GM19193 (cell line): ENCODE data around the gene NPY5R.

Experiments used
- POLR2A ChIP-seq: IDR thresholded peaks from 4 replicates; pipeline ENCODE4 v1.6.1; 2011; ENCODE audit not compliant: insufficient read depth, insufficient read length; ENCODE audit errors: extremely low read depth

Gene NPY5R

DNA sequence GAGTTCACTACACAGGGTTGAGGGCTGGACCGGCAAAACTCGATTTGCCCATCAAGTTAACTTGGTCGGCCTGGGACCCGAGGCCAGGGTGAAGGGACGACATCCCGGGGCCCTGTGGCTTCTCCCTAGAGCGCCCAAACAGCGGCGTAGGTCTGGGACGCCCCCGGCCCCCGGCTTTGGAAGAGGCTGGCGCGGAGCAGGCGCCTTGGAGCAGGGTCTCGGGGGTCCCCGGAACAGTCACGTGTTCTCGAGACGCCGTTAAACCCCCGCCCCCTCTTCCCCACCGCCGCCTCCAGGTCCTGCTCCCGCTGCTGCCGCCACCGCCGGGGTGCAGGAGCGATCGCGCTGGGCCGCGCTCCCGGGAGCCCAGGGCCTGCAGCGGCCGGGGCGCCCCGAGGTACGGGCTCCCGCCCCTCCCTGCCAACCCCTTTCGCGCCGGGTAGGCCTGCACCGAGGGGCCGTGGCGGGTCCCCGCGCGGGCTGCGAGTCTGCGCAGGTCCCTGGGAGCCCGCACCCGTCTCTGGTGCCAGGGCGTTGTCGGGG lies at the start of gene NPY5R:
Gene NPY5R (plus strand): TSS at position 289 of the 543 bp plus-strand sequence. CDS start 6,382 bp downstream, outside the sequence.
- no peak for TF ChIP-seq POLR2A

DNA sequence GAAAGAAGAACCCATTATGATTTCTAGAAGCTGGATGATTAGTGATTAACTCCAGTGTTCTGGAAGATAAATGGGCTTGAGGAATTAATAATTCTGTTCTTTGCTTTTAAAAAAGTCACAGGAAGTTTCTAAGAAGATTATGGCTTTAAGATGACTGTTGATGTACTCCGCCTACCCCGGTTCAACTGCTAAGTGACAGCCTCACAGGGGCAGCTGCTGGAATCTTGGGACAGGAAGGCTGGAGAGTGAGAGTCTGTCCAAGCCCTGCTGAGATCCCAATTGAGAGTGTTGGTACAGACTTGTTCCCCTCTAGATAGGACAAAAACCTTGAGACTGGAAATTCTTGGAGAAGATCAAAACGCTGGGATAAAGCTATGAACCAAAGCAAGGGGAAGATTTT lies 48.6 kb upstream of the NPY5R start:
- TF ChIP-seq POLR2A, result no peak

- no peak for TF ChIP-seq POLR2A
These were observed 43.2 kb upstream of the NPY5R start for GRCh38 chr4:163300445-163300844.

DNA sequence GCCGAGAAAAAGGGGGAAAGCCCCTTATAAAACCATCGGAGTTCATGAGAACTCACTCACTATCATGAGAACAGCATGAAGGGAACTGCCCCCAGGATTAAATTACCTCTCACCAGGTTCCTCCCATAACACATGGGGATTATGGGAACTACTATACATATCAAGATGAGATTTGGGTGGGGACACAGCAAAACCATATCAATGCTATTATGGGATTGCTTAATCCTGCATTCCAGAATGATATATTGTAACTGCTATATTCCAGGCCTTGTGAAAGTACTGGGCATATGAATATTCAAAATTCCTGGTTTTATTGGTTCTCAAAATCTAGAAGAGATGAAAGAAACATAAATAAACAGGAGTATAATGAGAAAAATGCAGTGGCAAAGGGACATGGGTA lies 40.6 kb upstream of the NPY5R start:
- no peak for TF ChIP-seq POLR2A

- no peak for TF ChIP-seq POLR2A
These were observed 34.2 kb upstream of the NPY5R start for GRCh38 chr4:163309466-163309865.

GRCh38 chr4:163317110-163317509 lies 26.6 kb upstream of the NPY5R start:
- no peak for TF ChIP-seq POLR2A

- TF ChIP-seq POLR2A, result no peak
These were observed 12.6 kb upstream of the NPY5R start for GRCh38 chr4:163330916-163331628.

- no peak for TF ChIP-seq POLR2A
These were observed 11.9 kb upstream of the NPY5R start for GRCh38 chr4:163331629-163332376.

GRCh38 chr4:163332526-163333406 lies 10.9 kb upstream of the NPY5R start, which contains the start of gene NPY1R:
Gene NPY1R (minus strand): TSS chr4:163332596. CDS start chr4:163326554, 6,042 bp downstream.
- TF ChIP-seq POLR2A, result no peak

DNA sequence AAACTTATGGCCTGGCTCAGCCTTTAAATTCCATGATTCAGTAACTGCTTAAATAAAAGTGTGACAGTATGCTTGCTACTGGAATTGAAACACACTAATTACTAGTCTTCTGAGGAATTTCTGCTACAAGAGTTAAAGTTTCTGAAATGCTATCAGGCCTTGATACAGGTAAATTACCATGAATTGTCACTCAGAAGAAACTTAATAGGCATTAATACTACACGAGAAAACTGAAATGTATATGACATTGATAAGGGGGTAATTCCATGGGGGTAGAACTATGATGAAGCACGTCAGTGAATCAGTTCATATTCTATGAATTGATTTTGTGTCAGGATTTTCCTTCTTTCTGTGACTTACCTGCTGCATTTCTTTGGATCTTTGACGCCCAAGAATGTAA lies 8.3 kb upstream of the NPY5R start:
- no peak for TF ChIP-seq POLR2A

GRCh38 chr4:163344147-163345125 lies 744 bp downstream of the NPY5R start:
- no peak for TF ChIP-seq POLR2A

DNA sequence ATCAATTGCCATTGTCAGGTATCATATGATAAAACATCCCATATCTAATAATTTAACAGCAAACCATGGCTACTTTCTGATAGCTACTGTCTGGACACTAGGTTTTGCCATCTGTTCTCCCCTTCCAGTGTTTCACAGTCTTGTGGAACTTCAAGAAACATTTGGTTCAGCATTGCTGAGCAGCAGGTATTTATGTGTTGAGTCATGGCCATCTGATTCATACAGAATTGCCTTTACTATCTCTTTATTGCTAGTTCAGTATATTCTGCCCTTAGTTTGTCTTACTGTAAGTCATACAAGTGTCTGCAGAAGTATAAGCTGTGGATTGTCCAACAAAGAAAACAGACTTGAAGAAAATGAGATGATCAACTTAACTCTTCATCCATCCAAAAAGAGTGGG lies 7.0 kb downstream of the NPY5R start:
- TF ChIP-seq POLR2A, result no peak

DNA sequence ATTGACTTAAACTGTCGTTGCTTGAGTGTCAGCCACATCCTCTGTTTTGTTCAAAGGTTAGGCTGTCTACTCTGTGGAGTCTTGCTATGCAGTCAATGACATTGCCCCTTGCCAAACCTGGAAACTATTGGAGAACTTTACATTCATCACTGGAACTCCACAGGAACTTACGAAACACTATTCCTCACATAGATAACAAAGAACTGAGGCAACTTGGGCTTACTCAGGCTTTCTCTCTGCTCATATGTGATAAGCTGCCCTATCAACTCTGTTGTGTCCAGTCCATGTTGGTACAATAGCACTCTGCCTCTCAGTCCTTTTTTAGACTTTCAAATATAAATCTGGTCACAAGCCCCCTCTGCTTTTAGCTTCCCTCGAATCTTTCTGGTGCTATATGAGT lies 9.4 kb downstream of the NPY5R start:
- TF ChIP-seq POLR2A, result no peak

DNA sequence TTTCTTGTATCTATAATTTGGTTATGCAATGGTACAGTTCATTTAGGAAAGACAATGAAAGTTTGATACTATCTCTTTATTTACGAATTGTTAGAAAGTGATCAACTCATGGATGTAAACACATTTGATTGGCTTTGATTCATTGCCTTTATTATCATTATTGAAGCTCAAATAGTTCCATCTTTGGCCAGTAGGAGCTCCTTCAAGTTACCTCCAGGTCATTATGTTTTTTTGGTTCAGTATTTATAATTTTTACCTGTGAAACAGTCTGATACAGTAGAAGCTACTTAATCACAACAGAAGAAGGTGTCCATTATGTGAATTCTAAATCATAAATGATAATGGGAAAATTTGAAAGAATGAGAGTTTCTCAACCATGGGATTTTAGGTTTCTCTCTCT lies 12.4 kb downstream of the NPY5R start:
- no peak for TF ChIP-seq POLR2A
